WTC11 (cell line): ENCODE data around the gene ASB15. TPM values are rescaled to one million over a fixed set of nuclear protein-coding genes. Genes with fewer than 3 reads are reported as not detected.

Experiments
- ATAC-seq: fragments of 200-7000 bp; cut with Tn5 transposase; 2 replicates; pipeline ENCODE4 v1.10.0; 2021; ENCODE audit warnings: mild to moderate bottlenecking, moderate library complexity
- CTCF ChIA-PET: fragments of 300-600 bp; sonication (Branson Sonifier 250); formaldehyde crosslinking; loops from one replicate; lab custom pipeline; 2021; ENCODE audit warnings: antibody characterized with exemption; lab: Charles Lee
- POLR2A ChIA-PET: fragments of 350-600 bp; sonication (Branson Sonifier 250); formaldehyde crosslinking; loops from one replicate; lab custom pipeline; 2021; ENCODE audit warnings: antibody characterized with exemption; lab: Charles Lee
- DNase-seq: peaks from one replicate; pipeline ENCODE4 v3.0.0; 2021; ENCODE audit warnings: low spot score
- H3K27ac Mint-ChIP-seq: 2 replicates; pipeline ENCODE4 v1.8.0; 2021; ENCODE audit warnings: mixed read lengths
- H3K27me3 Mint-ChIP-seq: 2 replicates; pipeline ENCODE4 v1.8.0; 2021; ENCODE audit warnings: low read depth, mild to moderate bottlenecking, moderate library complexity, mixed read lengths
- H3K36me3 Mint-ChIP-seq: 2 replicates; pipeline ENCODE4 v1.8.0; 2021; ENCODE audit warnings: mixed read lengths
- H3K4me1 Mint-ChIP-seq: 2 replicates; pipeline ENCODE4 v1.8.0; 2022; ENCODE audit warnings: mixed read lengths
- H3K4me3 Mint-ChIP-seq: 2 replicates; pipeline ENCODE4 v1.8.0; 2021; ENCODE audit warnings: mild to moderate bottlenecking, moderate library complexity, mixed read lengths
- H3K9me3 Mint-ChIP-seq: 2 replicates; pipeline ENCODE4 v1.8.0; 2021; ENCODE audit warnings: mixed read lengths
- ATF2 ChIP-seq: sonication (generic); formaldehyde crosslinking; IDR thresholded peaks from 2 replicates; pipeline ENCODE4 v1.8.1; 2022; ENCODE audit warnings: low read depth, missing genetic modification reagents, borderline replicate concordance
- CREB1 ChIP-seq: sonication (generic); formaldehyde crosslinking; IDR thresholded peaks from 2 replicates; pipeline ENCODE4 v1.8.0; 2023; ENCODE audit warnings: mild to moderate bottlenecking, missing genetic modification reagents
- E2F1 ChIP-seq: sonication (generic); formaldehyde crosslinking; IDR thresholded peaks from 2 replicates; pipeline ENCODE4 v1.8.0; 2022; ENCODE audit warnings: mild to moderate bottlenecking, missing genetic modification reagents
- EMX1 ChIP-seq: fragments of 250-450 bp; sonication (Bioruptor Pico); IDR thresholded peaks from 2 replicates; pipeline ENCODE4 v1.8.0; 2021; ENCODE audit warnings: mild to moderate bottlenecking
- FOXJ3 ChIP-seq: sonication (generic); formaldehyde crosslinking; IDR thresholded peaks from 2 replicates; pipeline ENCODE4 v1.9.0; 2021; ENCODE audit warnings: missing genetic modification reagents, mild to moderate bottlenecking, borderline replicate concordance
- GABPB1 ChIP-seq: sonication (generic); formaldehyde crosslinking; IDR thresholded peaks from 2 replicates; pipeline ENCODE4 v1.8.1; 2023; ENCODE audit warnings: mild to moderate bottlenecking, missing genetic modification reagents
- GRHL2 ChIP-seq: fragments of 250-450 bp; sonication (Bioruptor Pico); IDR thresholded peaks from 2 replicates; pipeline ENCODE4 v1.8.0; 2022; ENCODE audit warnings: mild to moderate bottlenecking, moderate library complexity; ENCODE audit not compliant: insufficient replicate concordance, severe bottlenecking
- MAX ChIP-seq: sonication (generic); formaldehyde crosslinking; IDR thresholded peaks from 2 replicates; pipeline ENCODE4 v1.8.0; 2022; ENCODE audit warnings: mild to moderate bottlenecking, missing genetic modification reagents
- PREB ChIP-seq: sonication (generic); formaldehyde crosslinking; IDR thresholded peaks from 2 replicates; pipeline ENCODE4 v1.8.1; 2022; ENCODE audit warnings: mild to moderate bottlenecking, missing genetic modification reagents, moderate library complexity, borderline replicate concordance
- SP1 ChIP-seq: sonication (generic); formaldehyde crosslinking; conservative IDR thresholded peaks from 2 replicates; pipeline ENCODE4 v1.8.1; 2022; ENCODE audit warnings: missing genetic modification reagents
- ZMAT4 ChIP-seq: fragments of 250-450 bp; sonication (Bioruptor Pico); IDR thresholded peaks from 2 replicates; pipeline ENCODE4 v1.9.0; 2021; ENCODE audit warnings: mild to moderate bottlenecking
- ZNF138 ChIP-seq: sonication (generic); formaldehyde crosslinking; conservative IDR thresholded peaks from 2 replicates; pipeline ENCODE4 v1.8.1; 2022; ENCODE audit warnings: mild to moderate bottlenecking, moderate library complexity, missing genetic modification reagents
- ZNF512 ChIP-seq: sonication (generic); formaldehyde crosslinking; IDR thresholded peaks from 2 replicates; pipeline ENCODE4 v1.8.1; 2022; ENCODE audit warnings: missing genetic modification reagents, borderline replicate concordance
- ZNF532 ChIP-seq: fragments of 250-450 bp; sonication (Bioruptor Pico); IDR thresholded peaks from 2 replicates; pipeline ENCODE4 v1.9.0; 2021; ENCODE audit warnings: mild to moderate bottlenecking, borderline replicate concordance
- total RNA-seq: library from RNA; stranded (reverse); gene quantifications from 3 replicates; pipeline ENCODE4 v1.2.3, GENCODE V29; 2021

Gene ASB15
- total RNA-seq, 1 experiment from 2014 or later, result not detected

GRCh38 chr7:123652406-123652805 lies 50.8 kb downstream of the ASB15 start (continued):
- no peak for TF ChIP-seq ZMAT4 (CRISPR knock-in tag)
- no peak for TF ChIP-seq FOXJ3 (CRISPR knock-in tag)
- TF ChIP-seq MAX (CRISPR knock-in tag), result no peak
- TF ChIP-seq PREB, result no peak
- TF ChIP-seq GRHL2 (CRISPR knock-in tag), result no peak
- no peak for TF ChIP-seq ZNF532
- TF ChIP-seq, all 79 proteins: peak for 0

- DNase-seq (no peak), ATAC-seq (no peak)
- H3K4me1 Mint-ChIP-seq, result peaks cover 6% of the 10 kb centered on the region
- ChIA-PET POLR2A (no interaction called here), CTCF (interaction anchor here (0.6 to 1.3 kb wide), 2 partner anchors 16 to 48 kb away, joined by 3 read pairs; no protein-coding TSS in a partner anchor)
- no peak overlapping the region for H3K27ac Mint-ChIP-seq
- no peaks in the 10 kb centered on the region for H3K36me3 Mint-ChIP-seq
- H3K4me3 Mint-ChIP-seq, result no peak overlapping the region
- TF ChIP-seq CREB1 (CRISPR knock-in tag) (no peak), ZNF512 (CRISPR knock-in tag) (no peak), EMX1 (CRISPR knock-in tag) (no peak), ZNF138 (no peak), GABPB1 (CRISPR knock-in tag) (no peak), E2F1 (CRISPR knock-in tag) (no peak), ZMAT4 (CRISPR knock-in tag) (no peak)
- H3K27me3 Mint-ChIP-seq, result no peaks in the 10 kb centered on the region
- H3K9me3 Mint-ChIP-seq, result no peaks in the 10 kb centered on the region
Measured at GRCh38 chr7:123653162-123653561, 51.5 kb downstream of the ASB15 start.

GRCh38 chr7:123655614-123656013 lies 54.0 kb downstream of the ASB15 start, which contains the start of gene LMOD2:
LMOD2 (plus strand) TSS chr7:123655866; CDS start chr7:123655964, 98 bp downstream.
- CTCF ChIA-PET, result no interaction called here
- no peak within 1 kb of the TSS for H3K4me3 Mint-ChIP-seq
- no peaks in the 10 kb centered on the region for H3K36me3 Mint-ChIP-seq
- POLR2A ChIA-PET, result no interaction called here
- H3K27me3 Mint-ChIP-seq, result no peaks in the 10 kb centered on the region; the same call in 1 of the 2 replicates
- H3K9me3 Mint-ChIP-seq, result no peaks in the 10 kb centered on the region
- H3K4me1 Mint-ChIP-seq, result peaks cover 7% of the 10 kb centered on the region
- no peak within 1 kb of the TSS for H3K27ac Mint-ChIP-seq
- DNase-seq (no peak), ATAC-seq (no peak)
- TF ChIP-seq ZMAT4 (CRISPR knock-in tag), result no peak
- no peak for TF ChIP-seq ATF2 (CRISPR knock-in tag)
- no peak for TF ChIP-seq E2F1 (CRISPR knock-in tag)
- no peak for TF ChIP-seq SP1 (CRISPR knock-in tag)
